K562 (cell line): ENCODE data around the gene FTHL17. TPM values are rescaled to one million over a fixed set of nuclear protein-coding genes. Genes with fewer than 3 reads are reported as not detected.

Source experiments
- ATAC-seq: fragments of 200-7000 bp; cut with Tn5 transposase; 3 replicates; pipeline ENCODE4 v1.9.1; 2020; ENCODE audit warnings: moderate library complexity
- BruUV-seq: library from RNA; stranded (reverse); fragments of 400-500 nt; replicated peaks from 2 replicates; lab custom pipeline; 2021; lab: Mats Ljungman, UMichigan
- CTCF ChIA-PET: fragments of 300-600 bp; formaldehyde crosslinking; extraction: SDS; loops from one replicate; lab custom pipeline; 2021; ENCODE audit warnings: low intra/inter-chr PET ratio; lab: Yijun Ruan, JAX
- POLR2A ChIA-PET: fragments of 300-600, 350-650 bp; sonication (Branson Sonifier 250); formaldehyde crosslinking; extraction: SDS; loops from one replicate; lab custom pipeline; 2021; ENCODE audit warnings: antibody characterized with exemption, inconsistent platforms; lab: Yijun Ruan, JAX
- DNase-seq, 4 experiments: peaks; one replicate each; pipeline versions ENCODE4 v3.0.0 to v3.0.0-alpha.2; 2011 to 2018; ENCODE audit warnings: low spot score in 3 of 4, mixed read lengths in 3 of 4; ENCODE audit errors: extremely low read depth in 1 of 4
- FAIRE-seq: peaks from 2 replicates; lab custom pipeline; 2011; peaks lifted over from hg19 to GRCh38; lab: Jason Lieb, UNC
- H2AFZ ChIP-seq: 2 replicates; pipeline ENCODE4 v1.6.0; 2011; ENCODE audit warnings: low read depth, low read length, control low read depth, inconsistent platforms
- H3K27ac ChIP-seq: fragments of 200-600 bp; 3 replicates; pipeline ENCODE4 v1.8.0; 2011; ENCODE audit warnings: low read depth, mild to moderate bottlenecking, control low read depth, inconsistent platforms, low read length, moderate library complexity, mixed read lengths; ENCODE audit errors: extremely low read depth
- H3K27me3 ChIP-seq, 2 experiments: fragments of 300-600 bp in 1 of 2; 2 replicates in 1 of 2; 3 replicates in 1 of 2; pipeline versions ENCODE4 v1.6.0 to v1.8.0; 2011; ENCODE audit warnings: inconsistent platforms in 2 of 2, low read length in 2 of 2, mild to moderate bottlenecking in 1 of 2, mixed read lengths in 1 of 2, moderate library complexity in 1 of 2; ENCODE audit not compliant: control insufficient read depth in 2 of 2, insufficient read depth in 2 of 2
- H3K36me3 ChIP-seq: fragments of 300-600 bp; 3 replicates; pipeline ENCODE4 v1.8.0; 2011; ENCODE audit warnings: mild to moderate bottlenecking, low read length, inconsistent platforms; ENCODE audit not compliant: control insufficient read depth, insufficient read depth
- H3K4me1 ChIP-seq, 2 experiments: fragments of 200-600 bp in 1 of 2; replicated peaks in 1 of 2; 2 replicates in 1 of 2; 3 replicates in 1 of 2; pipeline versions ENCODE4 v1.5.1 to v1.8.0; 2011; ENCODE audit warnings: inconsistent platforms in 2 of 2, low read length in 2 of 2, mild to moderate bottlenecking in 1 of 2, mixed read lengths in 1 of 2, moderate library complexity in 1 of 2; ENCODE audit not compliant: control insufficient read depth in 2 of 2, insufficient read depth in 2 of 2
- H3K4me2 ChIP-seq: 2 replicates; pipeline ENCODE4 v1.6.1; 2011; ENCODE audit warnings: low read length, control low read depth, inconsistent platforms, mixed read lengths; ENCODE audit not compliant: insufficient read depth
- H3K4me3 ChIP-seq: fragments of 200-600 bp; sonication (generic), shearing (Covaris generic); 2 replicates; pipeline ENCODE4 v1.5.1; 2016; ENCODE audit warnings: control low read depth, inconsistent platforms
- H3K79me2 ChIP-seq: fragments of 200-600 bp; 3 replicates; pipeline ENCODE4 v1.8.0; 2011; ENCODE audit warnings: low read length, inconsistent platforms; ENCODE audit not compliant: control insufficient read depth, insufficient read depth
- H3K9ac ChIP-seq, 2 experiments: 2 replicates each; pipeline versions ENCODE4 v1.6.0 to v1.6.1; 2011; ENCODE audit warnings: low read depth in 2 of 2, low read length in 2 of 2, control low read depth in 1 of 2, inconsistent platforms in 1 of 2, mild to moderate bottlenecking in 1 of 2, mixed read lengths in 1 of 2; ENCODE audit not compliant: insufficient read depth in 1 of 2
- H3K9me1 ChIP-seq: one replicate; pipeline ENCODE4 v1.6.0; 2011; ENCODE audit warnings: inconsistent platforms, mild to moderate bottlenecking, low read length, moderate library complexity; ENCODE audit not compliant: control insufficient read depth, insufficient read depth
- H3K9me3 ChIP-seq: replicated peaks from 2 replicates; pipeline ENCODE4 v1.5.1; 2011; ENCODE audit warnings: low read depth, low read length, inconsistent platforms; ENCODE audit not compliant: control insufficient read depth, insufficient read depth
- H4K20me1 ChIP-seq: replicated peaks from 2 replicates; pipeline ENCODE4 v1.6.1; 2011; ENCODE audit warnings: low read length, inconsistent platforms, mixed read lengths; ENCODE audit not compliant: control insufficient read depth, insufficient read depth
- C11orf30 ChIP-seq: fragments of 450-650 bp; IDR thresholded peaks from 2 replicates; pipeline ENCODE4 v1.6.1; 2016; ENCODE audit warnings: low read depth, mild to moderate bottlenecking
- CEBPG ChIP-seq, 3 experiments: fragments of 200-800 bp in 1 of 3; sonication (Bioruptor generic) in 1 of 3; sonication (generic) in 1 of 3; formaldehyde crosslinking in 1 of 3; IDR thresholded peaks in 2 of 3; conservative IDR thresholded peaks in 1 of 3; 2 replicates each; pipeline versions ENCODE4 v1.6.1 to v1.8.0; 2016 to 2022; ENCODE audit warnings: missing compliant biosample characterization in 2 of 3, missing genetic modification characterization in 2 of 3, mild to moderate bottlenecking in 1 of 3, missing genetic modification reagents in 1 of 3
- KDM4B ChIP-seq, 2 experiments: fragments of 450-650 bp in 1 of 2; sonication (generic) in 1 of 2; IDR thresholded peaks; 2 replicates each; pipeline ENCODE4 v1.6.1; 2016 to 2017; ENCODE audit warnings: borderline replicate concordance in 2 of 2, antibody characterized with exemption in 1 of 2, low read depth in 1 of 2, mild to moderate bottlenecking in 1 of 2
- MTA1 ChIP-seq: fragments of 450-650 bp; IDR thresholded peaks from 2 replicates; pipeline ENCODE4 v1.6.1; 2017; ENCODE audit warnings: borderline replicate concordance
- POLR2AphosphoS2 ChIP-seq: IDR thresholded peaks from 2 replicates; pipeline ENCODE4 v1.6.1; 2012; ENCODE audit warnings: low read length, improper control_type of control experiment
- REST ChIP-seq, 2 experiments: fragments of 450-650 bp; formaldehyde crosslinking in 1 of 2; IDR thresholded peaks; 2 replicates each; pipeline versions ENCODE4 v1.4.0 to v1.6.1; 2014 to 2020; ENCODE audit warnings: mild to moderate bottlenecking in 2 of 2, borderline replicate concordance in 1 of 2, low read depth in 1 of 2
- SMAD4 ChIP-seq: fragments of 250-450 bp; sonication (Bioruptor Pico); conservative IDR thresholded peaks from 2 replicates; pipeline ENCODE4 v1.8.0; 2021; ENCODE audit warnings: inconsistent platforms, mild to moderate bottlenecking, moderate library complexity
- SP1 ChIP-seq: sonication (generic); formaldehyde crosslinking; IDR thresholded peaks from 2 replicates; pipeline ENCODE4 v1.8.1; 2022; ENCODE audit warnings: mild to moderate bottlenecking, missing genetic modification reagents
- ZNF316 ChIP-seq: fragments of 450-650 bp; IDR thresholded peaks from 2 replicates; pipeline ENCODE4 v1.6.1; 2016
- ZNF589 ChIP-seq: fragments of 200-800 bp; sonication (Bioruptor generic); IDR thresholded peaks from 2 replicates; pipeline ENCODE4 v1.6.1; 2016; ENCODE audit warnings: low read depth, missing genetic modification characterization, missing compliant biosample characterization
- ZNF668 ChIP-seq: fragments of 250-450 bp; sonication (Bioruptor Pico); IDR thresholded peaks from 2 replicates; pipeline ENCODE4 v1.8.0; 2022; ENCODE audit warnings: mild to moderate bottlenecking, inconsistent platforms
- WGBS: fragments of 100-300 bp; shearing (Covaris generic); methylation state at CpG from one replicate; pipeline ENCODE4 v1.1.6; 2016; ENCODE audit warnings: low coverage, mixed read lengths; ENCODE audit not compliant: insufficient coverage; ENCODE audit errors: missing lambda C conversion rate; 5-methylcytosine and 5-hydroxymethylcytosine counted together
- in situ Hi-C: fragments of 300-500 bp; cut with MboI; formaldehyde crosslinking; loops from 4 replicates; pipeline ENCODE4 v1.15.0; 2018; ENCODE audit warnings: inconsistent platforms, mixed read lengths
- intact Hi-C: fragments of 100-400 bp; cut with micrococcal nuclease; formaldehyde crosslinking; loops from 2 replicates; pipeline ENCODE4 v1.14.2; 2022
- polyA plus RNA-seq, 8 experiments: library from polyadenylated mRNA; depleted of rRNA in 4 of 8; stranded (reverse) in 5 of 8; unstranded in 3 of 8; fragments of >200 nt; fragmentation: Nextera tagmentation in 2 of 8; fragmentation: Illumina TruSeq in 1 of 8; extraction: Ambion mirVana in 2 of 8; extraction: Trizol in 1 of 8; gene quantifications; 2 replicates each; pipeline versions ENCODE4 v1.2.1 to v1.2.3, GENCODE V29; 2011 to 2014; ENCODE audit warnings: inconsistent platforms in 1 of 8, missing spikeins in 1 of 8
- total RNA-seq, 7 experiments: library from RNA; depleted of rRNA in 6 of 7; stranded (reverse); fragments of >200 nt in 6 of 7; fragmentation: Illumina TruSeq in 2 of 7; extraction: Trizol in 2 of 7; gene quantifications; 2 replicates each; pipeline versions ENCODE4 v1.2.1 to v1.2.3, GENCODE V29; 2011 to 2021; ENCODE audit warnings: low replicate concordance in 1 of 7

The FTHL17 gene
- total and polyA plus RNA-seq, 9 of the 15 experiments (the other 6 are each of a cell fraction or from before 2014, with no cell fraction given) = not detected

GRCh38 chrX:31038575-31039326 is 33.1 kb downstream of the FTHL17 start:
- Histone ChIP-seq H3K4me2 (no peak overlapping the region), H3K4me1 (no peaks in the 10 kb centered on the region), H3K27ac (no peak overlapping the region), H3K36me3 (no peaks in the 10 kb centered on the region), H3K79me2 (no peaks in the 10 kb centered on the region), H3K9me3 (no peaks in the 10 kb centered on the region), H4K20me1 (no peaks in the 10 kb centered on the region; the same call in 1 of the 2 replicates), H3K4me3 (no peak overlapping the region), H3K9ac (no peak overlapping the region), H3K27me3 (no peaks in the 10 kb centered on the region), H3K9me1 (no peaks in the 10 kb centered on the region), H2AFZ (no peak overlapping the region)
- DNase-seq (peak; percentile 9 to 44 (median 18)), FAIRE-seq (no peak), ATAC-seq (peak; percentile 86)
- intact Hi-C loops (loop anchor here (2.0 to 10.0 kb wide), 5 partner anchors 101 to 1366 kb away; no protein-coding TSS in a partner anchor), in situ Hi-C loops (loop anchor here (25.0 kb wide), 1 partner anchor 624 kb away; no protein-coding TSS in a partner anchor)
- ChIA-PET POLR2A (no interaction called here), CTCF (no interaction called here)
- WGBS = 3% methylated on average over 5 of the region's 6 CpGs
- BruUV-seq = no TSS peak
- TF ChIP-seq KDM4B (IDR thresholded peaks at IDR 0.05; ENCODE audit: borderline replicate concordance in 2 of 2, low read depth in 1 of 2) (no peak), REST (IDR thresholded peaks at IDR 0.05; ENCODE audit: borderline replicate concordance) (peak; percentile 51; the same call in 1 of the 2 replicates), REST (CRISPR knock-in tag; IDR thresholded peaks at IDR 0.05; ENCODE audit: low read depth) (no peak), SP1 (no peak), MTA1 (no peak), CEBPG (CRISPR knock-in tag; IDR thresholded peaks at IDR 0.05) (no peak), CEBPG (tag; conservative IDR thresholded peaks at IDR 0.05 in 1 of 2, IDR thresholded peaks at IDR 0.05 in 1 of 2) (0 out of 4 replicates have a peak, but pooled peaks of 1 of the 2 experiments have one; percentile 23), ZNF668 (no peak), C11orf30 (peak; percentile 67; the same call in 1 of the 2 replicates), SMAD4 (0 out of 2 replicates have a peak, but pooled peaks have one; percentile 36), POLR2AphosphoS2 (no peak), ZNF589 (CRISPR knock-in tag) (no peak), ZNF316 (peak; percentile 70)
